ENCODE data around the gene EIF4G3. TPM values are rescaled to one million over a fixed set of nuclear protein-coding genes. Genes with fewer than 3 reads are reported as not detected.

EIF4G3 gene
- total RNA-seq, 1 donor from 2014 or later = 39.3 TPM

DNA sequence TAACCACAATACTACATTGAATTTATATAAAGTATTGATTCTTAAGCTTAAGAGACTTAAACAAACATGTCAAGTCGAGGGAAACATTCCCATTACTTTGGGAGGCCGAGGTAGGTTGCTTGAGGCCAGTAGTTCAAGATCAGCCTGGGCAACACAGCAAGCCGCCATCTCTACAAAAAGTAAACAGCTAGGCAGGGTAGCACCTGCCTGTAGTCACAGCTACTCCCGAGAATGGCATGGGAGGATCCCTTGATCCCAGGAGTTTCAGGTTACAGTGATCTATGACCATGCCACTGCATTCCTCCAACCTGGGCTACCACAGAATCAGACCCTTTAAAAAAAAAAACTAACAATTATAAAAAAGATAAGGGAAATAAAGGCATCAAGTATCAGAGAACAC lies 50.4 kb downstream of the EIF4G3 start:
- TF ChIP-seq POLR2AphosphoS5 (IDR thresholded peaks at IDR 0.05; ENCODE audit: insufficient read depth in 1 of 2, low read depth in 1 of 2) = no peak
- TF ChIP-seq, protein P1, sequence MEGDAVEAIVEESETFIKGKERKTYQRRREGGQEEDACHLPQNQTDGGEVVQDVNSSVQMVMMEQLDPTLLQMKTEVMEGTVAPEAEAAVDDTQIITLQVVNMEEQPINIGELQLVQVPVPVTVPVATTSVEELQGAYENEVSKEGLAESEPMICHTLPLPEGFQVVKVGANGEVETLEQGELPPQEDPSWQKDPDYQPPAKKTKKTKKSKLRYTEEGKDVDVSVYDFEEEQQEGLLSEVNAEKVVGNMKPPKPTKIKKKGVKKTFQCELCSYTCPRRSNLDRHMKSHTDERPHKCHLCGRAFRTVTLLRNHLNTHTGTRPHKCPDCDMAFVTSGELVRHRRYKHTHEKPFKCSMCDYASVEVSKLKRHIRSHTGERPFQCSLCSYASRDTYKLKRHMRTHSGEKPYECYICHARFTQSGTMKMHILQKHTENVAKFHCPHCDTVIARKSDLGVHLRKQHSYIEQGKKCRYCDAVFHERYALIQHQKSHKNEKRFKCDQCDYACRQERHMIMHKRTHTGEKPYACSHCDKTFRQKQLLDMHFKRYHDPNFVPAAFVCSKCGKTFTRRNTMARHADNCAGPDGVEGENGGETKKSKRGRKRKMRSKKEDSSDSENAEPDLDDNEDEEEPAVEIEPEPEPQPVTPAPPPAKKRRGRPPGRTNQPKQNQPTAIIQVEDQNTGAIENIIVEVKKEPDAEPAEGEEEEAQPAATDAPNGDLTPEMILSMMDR (IDR thresholded peaks at IDR 0.05) = no peak
- TF ChIP-seq POLR2A (IDR thresholded peaks at IDR 0.05) = no peak
- Histone ChIP-seq H3K4me3 (no peak overlapping the region), H3K27me3 (no peaks in the 10 kb centered on the region), H3K9me3 (no peaks in the 10 kb centered on the region), H3K36me3 (peaks cover 0 to 7% of the 10 kb centered on the region in 2 donors), H3K27ac (no peak overlapping the region), H3K4me1 (no peaks in the 10 kb centered on the region)
- DNase-seq (ENCODE audit: extremely low spot score in 2 of 2) = no peak
- intact Hi-C loops (cut with DNase I) = no loop called here

GRCh38 chr1:21124846-21125245 lies 51.9 kb downstream of the EIF4G3 start:
- no peak overlapping the region for H3K4me3 ChIP-seq
- no peaks in the 10 kb centered on the region for H3K9me3 ChIP-seq
- H3K27me3 ChIP-seq = no peaks in the 10 kb centered on the region
- intact Hi-C loops (cut with DNase I) = no loop called here
- H3K27ac ChIP-seq = no peak overlapping the region
- H3K4me1 ChIP-seq = no peaks in the 10 kb centered on the region
- DNase-seq (ENCODE audit: extremely low spot score in 2 of 2) = no peak
- TF ChIP-seq, protein P1 (IDR thresholded peaks at IDR 0.05) = no peak
- TF ChIP-seq POLR2A (IDR thresholded peaks at IDR 0.05) (no peak), POLR2AphosphoS5 (IDR thresholded peaks at IDR 0.05; ENCODE audit: insufficient read depth in 1 of 2, low read depth in 1 of 2) (no peak)
- H3K36me3 ChIP-seq = peaks cover 0 to 7% of the 10 kb centered on the region in 2 donors

GRCh38 chr1:21123287-21123948 lies 53.3 kb downstream of the EIF4G3 start:
- Histone ChIP-seq H3K27ac (no peak overlapping the region), H3K4me1 (no peaks in the 10 kb centered on the region), H3K36me3 (peaks cover 0 to 7% of the 10 kb centered on the region in 2 donors), H3K4me3 (no peak overlapping the region), H3K27me3 (no peaks in the 10 kb centered on the region), H3K9me3 (no peaks in the 10 kb centered on the region)
- intact Hi-C loops (cut with DNase I) = no loop called here
- DNase-seq (ENCODE audit: extremely low spot score in 2 of 2) = no peak
- TF ChIP-seq, protein P1 (IDR thresholded peaks at IDR 0.05) = no peak
- TF ChIP-seq POLR2AphosphoS5 (IDR thresholded peaks at IDR 0.05; ENCODE audit: insufficient read depth in 1 of 2, low read depth in 1 of 2) = no peak
- TF ChIP-seq POLR2A (IDR thresholded peaks at IDR 0.05) = no peak

DNA sequence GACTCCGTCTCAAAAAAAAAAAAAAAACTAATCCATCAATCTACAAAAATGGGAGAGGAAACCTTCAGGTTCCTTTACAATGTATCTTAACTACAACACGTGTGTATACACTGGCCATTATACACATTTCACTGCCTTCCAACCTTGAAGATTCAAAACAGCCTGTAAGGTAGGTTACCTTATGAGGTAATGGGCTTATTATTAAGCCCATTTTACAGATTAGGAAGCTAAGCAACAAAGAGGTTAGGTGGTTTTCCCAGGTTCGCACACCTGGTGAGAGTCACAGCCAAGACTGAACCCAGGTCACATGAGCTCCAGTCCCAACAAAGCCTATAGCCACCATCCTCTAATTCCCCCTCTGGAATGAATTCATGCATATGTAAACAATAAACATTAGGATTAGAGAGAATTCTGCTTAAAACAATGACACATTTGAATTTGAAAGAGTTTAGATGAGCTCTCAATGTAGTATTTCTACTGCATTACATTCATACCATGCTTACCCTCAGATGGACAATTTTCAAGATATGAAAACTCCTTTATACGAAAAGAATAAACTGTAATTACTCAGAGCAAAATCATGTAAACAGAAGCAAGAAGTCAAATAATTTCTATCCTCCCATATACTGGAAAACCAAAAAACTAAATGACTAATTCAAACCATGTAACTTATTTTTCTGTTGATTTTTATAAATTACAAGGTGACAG lies 54.8 kb downstream of the EIF4G3 start:
- DNase-seq (ENCODE audit: extremely low spot score in 2 of 2) = no peak
- Histone ChIP-seq H3K27ac (no peak overlapping the region), H3K9me3 (no peaks in the 10 kb centered on the region), H3K4me3 (no peak overlapping the region), H3K27me3 (no peaks in the 10 kb centered on the region), H3K4me1 (no peaks in the 10 kb centered on the region), H3K36me3 (peaks cover 0 to 7% of the 10 kb centered on the region in 2 donors)
- TF ChIP-seq POLR2A (IDR thresholded peaks at IDR 0.05) (no peak), POLR2AphosphoS5 (IDR thresholded peaks at IDR 0.05; ENCODE audit: insufficient read depth in 1 of 2, low read depth in 1 of 2) (no peak)
- TF ChIP-seq, protein P1 (IDR thresholded peaks at IDR 0.05) = no peak
- intact Hi-C loops (cut with DNase I) = no loop called here

- intact Hi-C loops (cut with DNase I) = no loop called here
- Histone ChIP-seq H3K9me3 (no peaks in the 10 kb centered on the region), H3K4me3 (no peak overlapping the region), H3K27ac (no peak overlapping the region), H3K27me3 (no peaks in the 10 kb centered on the region), H3K36me3 (no peaks in the 10 kb centered on the region), H3K4me1 (no peaks in the 10 kb centered on the region)
- DNase-seq (ENCODE audit: extremely low spot score in 2 of 2) = no peak
- TF ChIP-seq POLR2A (IDR thresholded peaks at IDR 0.05) (no peak), POLR2AphosphoS5 (IDR thresholded peaks at IDR 0.05; ENCODE audit: insufficient read depth in 1 of 2, low read depth in 1 of 2) (no peak)
- TF ChIP-seq, protein P1 (IDR thresholded peaks at IDR 0.05) = no peak
Observed at GRCh38 chr1:21118167-21118566, 58.5 kb downstream of the EIF4G3 start.
